ENCODE data around the gene ANTKMT.

DNA sequence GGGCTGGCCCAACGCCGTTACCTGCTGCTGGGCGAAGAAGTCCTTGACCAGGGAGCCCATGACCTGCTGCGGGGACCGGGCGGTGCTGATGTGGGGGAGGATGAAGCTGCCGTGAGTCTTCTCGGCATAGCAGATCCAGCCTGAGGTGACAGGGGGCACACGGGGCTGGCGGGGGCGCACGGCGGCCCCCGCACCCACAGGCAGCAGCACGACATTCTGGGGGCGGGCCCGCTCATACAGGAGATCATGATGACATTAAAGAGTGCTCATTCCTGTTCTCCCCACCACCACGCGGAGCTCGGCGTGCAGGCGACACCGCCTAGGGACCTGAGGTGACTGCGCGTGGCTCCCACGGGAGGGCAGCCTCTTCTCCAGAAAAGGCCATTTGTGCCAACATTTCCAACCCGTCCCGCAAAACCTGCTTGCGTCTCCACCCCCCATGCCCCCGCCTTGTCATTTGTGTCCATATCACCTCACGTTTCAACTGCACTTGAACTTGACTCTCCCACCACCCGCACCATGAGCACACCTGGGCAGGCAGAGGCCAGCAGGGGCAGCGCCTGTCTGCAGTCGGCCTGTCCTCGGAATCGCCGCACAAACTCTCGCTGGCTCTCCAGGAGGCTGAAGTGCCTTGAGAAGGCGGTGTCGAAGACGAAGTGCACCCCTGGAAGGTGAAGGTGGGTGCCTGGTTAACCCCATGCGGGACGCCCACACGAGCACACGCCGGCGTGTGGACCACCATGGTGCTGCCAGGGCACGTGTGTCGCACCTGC lies 13.4 kb downstream of the ANTKMT start:
- TF ChIP-seq POLR2A (IDR thresholded peaks at IDR 0.05; ENCODE audit: low read depth, low read length) (no peak), CTCF (IDR thresholded peaks at IDR 0.05; ENCODE audit: extremely low read depth in 1 of 2, insufficient read depth in 1 of 2, low read depth in 1 of 2, low read length in 2 of 2) (no peak), MAX (IDR thresholded peaks at IDR 0.05; ENCODE audit: insufficient read depth, insufficient read length) (no peak), POLR2AphosphoS5 (IDR thresholded peaks at IDR 0.05; ENCODE audit: insufficient read depth, low read depth, low read length) (no peak), GATA2 (IDR thresholded peaks at IDR 0.05; ENCODE audit: insufficient read depth, insufficient read length, low read depth, low read length) (no peak), EZH2 (IDR thresholded peaks at IDR 0.05; ENCODE audit: borderline replicate concordance, low read depth, low read length, severe bottlenecking) (no peak)

Data from endothelial cell of umbilical vein (primary cell).